PC-3 (cell line): Measurements from ENCODE around the gene WNT7A. TPM values are rescaled to one million over a fixed set of nuclear protein-coding genes. Genes with fewer than 3 reads are reported as not detected.

Experiments
- ATAC-seq: fragments of 200-7000 bp; cut with Tn5 transposase; 2 replicates; pipeline ENCODE4 v1.9.1; 2020; ENCODE audit warnings: mild to moderate bottlenecking, moderate library complexity
- BruUV-seq: library from RNA; stranded (reverse); fragments of 400-500 nt; replicated peaks from 2 replicates; lab custom pipeline; 2021; lab: Mats Ljungman, UMichigan
- CTCF ChIA-PET: fragments of 300-600 bp; sonication (Branson Sonifier 250); formaldehyde crosslinking; loops from one replicate; lab custom pipeline; 2022; ENCODE audit warnings: antibody characterized with exemption; lab: Charles Lee
- POLR2A ChIA-PET: fragments of 300-600 bp; sonication (Branson Sonifier 250); formaldehyde crosslinking; loops from one replicate; lab custom pipeline; 2022; ENCODE audit warnings: antibody characterized with exemption; ENCODE audit not compliant: unreplicated experiment; lab: Charles Lee
- DNase-seq: peaks from one replicate; pipeline ENCODE4 v3.0.0-alpha.2; 2015
- H2AFZ ChIP-seq: fragments of 300-600 bp; sonication (generic); 2 replicates; pipeline ENCODE4 v1.6.0; 2016; ENCODE audit warnings: antibody characterized with exemption, low read length
- H3F3A ChIP-seq: fragments of 300-600 bp; sonication (generic); one replicate; pipeline ENCODE4 v1.6.0; 2017; ENCODE audit warnings: antibody characterized with exemption, low read length, control low read depth, mild to moderate bottlenecking; ENCODE audit not compliant: unreplicated experiment
- H3K27ac ChIP-seq: fragments of 300-600 bp; sonication (generic); 2 replicates; pipeline ENCODE4 v1.5.1; 2016; ENCODE audit warnings: mild to moderate bottlenecking, low read length
- H3K27me3 ChIP-seq: fragments of 300-600 bp; sonication (generic); 2 replicates; pipeline ENCODE4 v1.6.1; 2016; ENCODE audit warnings: low read length, mixed read lengths
- H3K36me3 ChIP-seq: fragments of 300-600 bp; sonication (generic); 2 replicates; pipeline ENCODE4 v1.6.1; 2016; ENCODE audit warnings: low read depth, mixed run types, low read length, mixed read lengths
- H3K4me1 ChIP-seq: fragments of 300-600 bp; sonication (generic); 2 replicates; pipeline ENCODE4 v1.5.1; 2016; ENCODE audit warnings: low read length; ENCODE audit not compliant: insufficient read depth
- H3K4me2 ChIP-seq: fragments of 300-600 bp; sonication (generic); 2 replicates; pipeline ENCODE4 v1.6.0; 2016; ENCODE audit warnings: low read length
- H3K4me3 ChIP-seq: fragments of 300-600 bp; sonication (generic); 2 replicates; pipeline ENCODE4 v1.5.1; 2016; ENCODE audit warnings: mild to moderate bottlenecking, low read length, mixed read lengths
- H3K79me2 ChIP-seq: fragments of 300-600 bp; sonication (generic); 2 replicates; pipeline ENCODE4 v1.6.1; 2017; ENCODE audit warnings: low read length, mixed read lengths
- H3K9ac ChIP-seq: fragments of 300-600 bp; sonication (generic); 2 replicates; pipeline ENCODE4 v1.6.0; 2016; ENCODE audit warnings: mild to moderate bottlenecking, low read length
- H3K9me2 ChIP-seq: fragments of 300-600 bp; sonication (generic); replicated peaks from 2 replicates; pipeline ENCODE4 v1.6.1; 2016; ENCODE audit warnings: mixed run types, low read length, mixed read lengths
- H3K9me3 ChIP-seq: fragments of 300-600 bp; sonication (generic); 2 replicates; pipeline ENCODE4 v1.6.1; 2016; ENCODE audit warnings: low read length, mixed read lengths
- H4K20me1 ChIP-seq: fragments of 300-600 bp; sonication (generic); 2 replicates; pipeline ENCODE4 v1.6.1; 2016; ENCODE audit warnings: low read length, mixed read lengths
- EZH2 ChIP-seq: fragments of 300-600 bp; sonication (generic); IDR thresholded peaks from one replicate; pipeline ENCODE4 v1.6.1; 2017; ENCODE audit warnings: antibody characterized with exemption, mild to moderate bottlenecking, low read length; ENCODE audit not compliant: unreplicated experiment
- EZH2phosphoT487 ChIP-seq: fragments of 300-600 bp; sonication (generic); IDR thresholded peaks from 2 replicates; pipeline ENCODE4 v1.6.1; 2018; ENCODE audit warnings: mild to moderate bottlenecking, antibody characterized with exemption, low read length, borderline replicate concordance
- intact Hi-C: fragments of 100-400 bp; cut with micrococcal nuclease; formaldehyde crosslinking; loops from 2 replicates; pipeline ENCODE4 v1.9.0; 2023
- total RNA-seq: library from RNA; depleted of rRNA; stranded (reverse); fragments of >200 nt; gene quantifications from 2 replicates; pipeline ENCODE4 v1.2.3, GENCODE V29; 2014
- TF ChIP-seq, protein P1 (sequence below): fragments of 300-600 bp; sonication (generic); conservative IDR thresholded peaks from 2 replicates; pipeline ENCODE4 v1.5.1; 2017; ENCODE audit warnings: antibody characterized with exemption, low read depth, mild to moderate bottlenecking, low read length

WNT7A gene
- total RNA-seq, 1 experiment from 2014 or later = 16.2 TPM

DNA sequence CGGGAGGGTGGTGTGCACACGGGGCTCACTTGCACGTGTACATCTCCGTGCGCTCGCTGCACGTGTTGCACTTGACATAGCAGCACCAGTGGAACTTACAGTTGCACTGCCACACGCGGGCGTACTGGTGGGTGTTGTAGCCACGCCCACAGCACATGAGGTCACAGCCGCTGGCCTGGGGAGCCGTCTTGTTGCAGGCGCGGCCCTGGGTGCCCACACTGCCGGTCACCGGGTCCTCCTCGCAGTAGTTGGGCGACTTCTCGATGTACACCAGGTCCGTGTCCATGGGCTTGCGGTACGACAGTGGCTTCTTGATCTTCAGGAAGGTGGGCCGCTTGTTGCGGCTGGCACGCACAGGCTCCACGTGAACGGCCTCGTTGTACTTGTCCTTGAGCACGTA is 61.0 kb downstream of the WNT7A start:
- no peaks in the 10 kb centered on the region for H3K27me3 ChIP-seq
- peaks cover 22% of the 10 kb centered on the region for H3K9me3 ChIP-seq
- no peak overlapping the region for H2AFZ ChIP-seq
- H3K79me2 ChIP-seq = peaks cover 13% of the 10 kb centered on the region
- H4K20me1 ChIP-seq = no peaks in the 10 kb centered on the region
- intact Hi-C loops = no loop called here
- DNase-seq (no peak), ATAC-seq (no peak)
- POLR2A ChIA-PET = no interaction called here
- no peak overlapping the region for H3K27ac ChIP-seq
- H3K9ac ChIP-seq = no peak overlapping the region
- H3F3A ChIP-seq = no peaks in the 10 kb centered on the region
- H3K4me1 ChIP-seq = peaks cover 32% of the 10 kb centered on the region
- TF ChIP-seq EZH2phosphoT487 (no peak), EZH2 (no peak)
- TF ChIP-seq, protein P1, sequence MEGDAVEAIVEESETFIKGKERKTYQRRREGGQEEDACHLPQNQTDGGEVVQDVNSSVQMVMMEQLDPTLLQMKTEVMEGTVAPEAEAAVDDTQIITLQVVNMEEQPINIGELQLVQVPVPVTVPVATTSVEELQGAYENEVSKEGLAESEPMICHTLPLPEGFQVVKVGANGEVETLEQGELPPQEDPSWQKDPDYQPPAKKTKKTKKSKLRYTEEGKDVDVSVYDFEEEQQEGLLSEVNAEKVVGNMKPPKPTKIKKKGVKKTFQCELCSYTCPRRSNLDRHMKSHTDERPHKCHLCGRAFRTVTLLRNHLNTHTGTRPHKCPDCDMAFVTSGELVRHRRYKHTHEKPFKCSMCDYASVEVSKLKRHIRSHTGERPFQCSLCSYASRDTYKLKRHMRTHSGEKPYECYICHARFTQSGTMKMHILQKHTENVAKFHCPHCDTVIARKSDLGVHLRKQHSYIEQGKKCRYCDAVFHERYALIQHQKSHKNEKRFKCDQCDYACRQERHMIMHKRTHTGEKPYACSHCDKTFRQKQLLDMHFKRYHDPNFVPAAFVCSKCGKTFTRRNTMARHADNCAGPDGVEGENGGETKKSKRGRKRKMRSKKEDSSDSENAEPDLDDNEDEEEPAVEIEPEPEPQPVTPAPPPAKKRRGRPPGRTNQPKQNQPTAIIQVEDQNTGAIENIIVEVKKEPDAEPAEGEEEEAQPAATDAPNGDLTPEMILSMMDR = no peak
- H3K9me2 ChIP-seq = no peaks in the 10 kb centered on the region
- H3K4me3 ChIP-seq = no peak overlapping the region
- no TSS peak for BruUV-seq
- H3K36me3 ChIP-seq = peaks cover 39% of the 10 kb centered on the region
- H3K4me2 ChIP-seq = no peak overlapping the region
- CTCF ChIA-PET = no interaction called here

DNA sequence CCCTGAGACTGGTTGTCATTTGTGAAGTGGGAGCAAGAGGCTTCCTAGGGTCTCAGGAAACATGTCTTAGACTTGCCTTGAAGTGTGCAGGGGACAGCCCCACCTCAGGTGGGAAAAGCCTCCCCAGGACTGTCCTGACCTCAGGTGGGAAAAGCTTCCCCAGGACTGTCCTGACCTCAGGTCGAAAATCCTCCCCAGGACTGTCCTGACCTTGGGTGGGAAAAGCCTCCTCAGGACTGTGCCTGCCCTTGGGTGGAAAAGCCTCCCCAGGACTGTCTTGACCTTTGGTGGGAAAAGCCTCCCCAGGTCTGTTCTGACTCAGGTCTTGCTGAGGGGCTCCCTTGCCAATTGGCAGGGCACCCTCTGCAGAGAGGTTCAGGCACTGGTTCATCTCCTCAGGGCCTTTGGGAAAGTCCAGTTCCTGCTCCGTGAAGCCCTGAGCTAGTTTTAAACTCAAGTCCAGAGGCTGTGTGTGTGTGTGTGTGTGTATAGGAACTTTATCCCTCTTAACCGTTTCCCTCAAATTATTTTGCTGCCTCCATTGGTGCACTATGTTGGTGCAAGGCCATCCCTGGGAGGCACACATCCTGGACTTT is 64.7 kb downstream of the WNT7A start:
- no peaks in the 10 kb centered on the region for H3F3A ChIP-seq
- H3K27ac ChIP-seq = no peak overlapping the region
- peaks cover 22% of the 10 kb centered on the region for H3K9me3 ChIP-seq
- CTCF ChIA-PET = no interaction called here
- no peaks in the 10 kb centered on the region for H3K27me3 ChIP-seq
- ATAC-seq (no peak), DNase-seq (no peak)
- POLR2A ChIA-PET = no interaction called here
- H3K9ac ChIP-seq = no peak overlapping the region
- H3K79me2 ChIP-seq = no peaks in the 10 kb centered on the region
- H4K20me1 ChIP-seq = no peaks in the 10 kb centered on the region
- no peak overlapping the region; the same call in 1 of the 2 replicates for H3K4me3 ChIP-seq
- intact Hi-C loops = no loop called here
- no peak overlapping the region for H3K4me2 ChIP-seq
- TF ChIP-seq, protein P1 = no peak
- TF ChIP-seq EZH2phosphoT487 (no peak), EZH2 (no peak)
- H3K36me3 ChIP-seq = peaks cover 40% of the 10 kb centered on the region
- H2AFZ ChIP-seq = no peak overlapping the region
- BruUV-seq = no TSS peak
- no peaks in the 10 kb centered on the region for H3K4me1 ChIP-seq
- H3K9me2 ChIP-seq = no peaks in the 10 kb centered on the region

DNA sequence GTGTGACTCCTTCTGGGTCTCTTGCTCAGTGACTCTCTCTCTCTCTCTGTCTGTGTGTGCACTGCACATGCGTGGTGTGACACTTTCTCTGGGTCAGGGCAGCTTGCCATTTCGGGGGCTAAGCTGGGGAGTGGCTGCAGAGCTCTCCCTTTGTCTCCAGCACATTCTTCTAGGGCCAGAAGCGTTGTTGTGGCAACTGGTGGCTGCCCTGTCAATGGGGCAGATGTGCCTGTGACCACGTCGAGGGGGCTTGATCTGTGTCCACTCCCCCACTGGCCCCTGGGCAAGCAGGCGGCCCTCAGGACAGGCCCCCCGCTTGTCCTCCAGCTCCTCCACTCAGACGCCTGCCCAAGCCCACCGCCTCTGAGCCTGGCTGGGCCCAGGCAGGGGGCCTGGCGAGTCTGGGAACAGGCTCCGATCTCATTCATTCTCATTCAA is 67.8 kb downstream of the WNT7A start:
- Histone ChIP-seq H3K27ac (no peak overlapping the region), H3K9me3 (peaks cover 21% of the 10 kb centered on the region), H3K9ac (no peak overlapping the region), H2AFZ (no peak overlapping the region), H3F3A (no peaks in the 10 kb centered on the region), H3K79me2 (no peaks in the 10 kb centered on the region), H4K20me1 (no peaks in the 10 kb centered on the region), H3K4me3 (no peak overlapping the region), H3K9me2 (no peaks in the 10 kb centered on the region), H3K4me2 (no peak overlapping the region), H3K4me1 (no peaks in the 10 kb centered on the region), H3K27me3 (no peaks in the 10 kb centered on the region), H3K36me3 (peaks cover 32% of the 10 kb centered on the region)
- no peak for ATAC-seq
- DNase-seq = no peak
- ChIA-PET POLR2A (interaction anchor here (0.6 kb wide), 1 partner anchor 25 kb away, joined by 4 read pairs; no protein-coding TSS in a partner anchor), CTCF (no interaction called here)
- intact Hi-C loops = no loop called here
- no peak for TF ChIP-seq EZH2phosphoT487
- TF ChIP-seq EZH2 = no peak
- TF ChIP-seq, protein P1 = no peak
- no TSS peak for BruUV-seq
